Immature natural killer cell (primary cell): ENCODE results near the gene ASB2. TPM values are rescaled to one million over a fixed set of nuclear protein-coding genes. Genes with fewer than 3 reads are reported as not detected.

Experiments
- DNase-seq, 3 donors: peaks; one replicate each; pipeline ENCODE4 v3.0.0; 2022; ENCODE audit warnings: mixed read lengths in 1 of 3
- H3K27ac Mint-ChIP-seq, 6 donors: one replicate each; pipeline ENCODE4 v1.8.0; 2020; ENCODE audit warnings: mixed read lengths in 6 of 6, mild to moderate bottlenecking in 5 of 6, inconsistent platforms in 4 of 6, moderate library complexity in 3 of 6
- H3K27me3 Mint-ChIP-seq, 3 donors: one replicate each; pipeline ENCODE4 v1.8.0; 2020 to 2021; ENCODE audit warnings: low read depth in 3 of 3, mild to moderate bottlenecking in 3 of 3, mixed read lengths in 3 of 3, moderate library complexity in 3 of 3, inconsistent platforms in 1 of 3
- H3K36me3 Mint-ChIP-seq, 3 donors: one replicate each; pipeline ENCODE4 v1.8.0; 2020; ENCODE audit warnings: mixed read lengths in 3 of 3, inconsistent platforms in 2 of 3, mild to moderate bottlenecking in 2 of 3
- H3K4me1 Mint-ChIP-seq, 2 donors: one replicate each; pipeline ENCODE4 v1.8.0; 2020; ENCODE audit warnings: inconsistent platforms in 2 of 2, mild to moderate bottlenecking in 2 of 2, mixed read lengths in 2 of 2, moderate library complexity in 1 of 2
- H3K4me3 Mint-ChIP-seq, 5 donors: one replicate each; pipeline ENCODE4 v1.8.0; 2020; ENCODE audit warnings: mild to moderate bottlenecking in 5 of 5, mixed read lengths in 5 of 5, inconsistent platforms in 3 of 5, moderate library complexity in 3 of 5
- H3K9me3 Mint-ChIP-seq, 6 donors: one replicate each; pipeline ENCODE4 v1.8.0; 2020; ENCODE audit warnings: mild to moderate bottlenecking in 6 of 6, mixed read lengths in 6 of 6, inconsistent platforms in 4 of 6, moderate library complexity in 3 of 6
- polyA plus RNA-seq, 3 donors: library from polyadenylated mRNA; unstranded; fragments of 300-500 nt; fragmentation: Illumina TruSeq; gene quantifications; one replicate each; pipeline ENCODE4 v1.2.3, GENCODE V29; 2021

Gene ASB2
- polyA plus RNA-seq, 3 donors from 2014 or later: 1.4 to 4.2 (median 2.7) TPM

DNA sequence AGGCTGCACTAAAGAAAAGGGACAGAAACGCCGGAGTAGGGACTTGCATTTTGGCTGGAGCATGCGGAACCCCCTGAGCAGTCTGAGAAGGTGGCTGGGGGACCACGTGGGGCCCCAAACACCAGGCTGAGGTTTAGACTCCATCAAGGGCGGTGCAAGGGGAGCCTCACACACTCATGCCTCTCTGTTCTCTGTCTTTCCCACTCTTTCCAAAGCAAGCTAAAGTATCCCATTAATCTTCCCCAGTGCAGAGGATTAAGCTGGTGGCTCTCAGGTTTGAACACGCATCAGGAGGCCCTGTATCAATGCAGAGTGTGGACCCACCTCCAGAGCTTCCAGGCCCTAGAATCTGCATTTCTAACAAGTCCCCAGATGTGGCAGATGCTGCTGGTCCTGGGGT, 34.3 kb upstream of the ASB2 start:
- Mint-ChIP-seq H3K27ac (no peak overlapping the region), H3K4me1 (peaks cover 14 to 18% of the 10 kb centered on the region in 2 donors), H3K36me3 (no peaks in the 10 kb centered on the region), H3K27me3 (peaks cover 16 to 66% (median 38%) of the 10 kb centered on the region in 3 donors), H3K9me3 (no peaks in the 10 kb centered on the region), H3K4me3 (no peak overlapping the region)
- no peak for DNase-seq

DNA sequence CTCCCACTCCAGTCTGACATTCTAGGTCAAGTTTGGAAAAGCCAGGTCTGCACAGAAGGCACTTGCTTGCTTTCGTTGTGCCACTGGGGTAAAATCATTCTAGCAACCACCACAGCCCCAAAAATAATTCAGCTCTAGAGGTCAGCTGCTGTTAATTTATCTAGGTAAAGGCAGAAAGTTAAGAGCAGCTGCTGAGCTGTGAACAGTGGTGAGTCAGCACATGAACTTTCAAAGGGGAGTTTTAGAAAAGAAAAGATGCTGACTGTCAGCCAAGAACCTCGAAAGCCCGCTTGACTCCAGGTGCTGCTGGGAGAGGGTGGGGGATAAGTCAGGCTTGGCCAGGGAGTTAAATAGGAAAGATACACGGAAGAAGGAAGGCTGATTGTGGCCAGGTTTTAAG, 33.4 kb upstream of the ASB2 start:
- Mint-ChIP-seq H3K9me3 (no peaks in the 10 kb centered on the region), H3K27ac (no peak overlapping the region), H3K27me3 (peaks cover 11 to 64% (median 38%) of the 10 kb centered on the region in 3 donors), H3K4me3 (no peak overlapping the region), H3K36me3 (no peaks in the 10 kb centered on the region), H3K4me1 (peaks cover 14 to 18% of the 10 kb centered on the region in 2 donors)
- no peak for DNase-seq

DNA sequence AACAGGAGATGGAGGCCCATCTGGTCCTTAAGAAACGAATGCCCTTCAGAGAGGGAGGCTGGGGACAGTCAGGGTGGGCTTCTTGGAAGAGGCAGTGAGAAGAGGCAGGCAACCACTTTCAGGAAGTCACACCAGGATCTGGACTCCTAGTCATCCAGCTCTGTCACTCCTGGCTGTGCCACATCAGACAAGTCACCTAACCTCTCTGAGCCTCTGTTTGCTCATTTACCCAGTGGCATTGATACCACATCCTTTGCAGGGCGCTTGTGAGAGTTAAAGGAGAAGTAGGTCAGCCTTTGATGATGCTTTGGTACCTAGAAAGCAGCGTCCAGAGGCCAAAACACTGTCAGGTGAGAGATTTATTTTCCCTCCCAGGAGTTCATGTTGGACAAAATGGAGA, 31.9 kb upstream of the ASB2 start:
- Mint-ChIP-seq H3K36me3 (no peaks in the 10 kb centered on the region), H3K9me3 (no peaks in the 10 kb centered on the region), H3K4me3 (no peak overlapping the region), H3K27me3 (peaks cover 13 to 61% (median 39%) of the 10 kb centered on the region in 3 donors), H3K27ac (no peak overlapping the region), H3K4me1 (peaks cover 14 to 15% of the 10 kb centered on the region in 2 donors)
- no peak for DNase-seq

DNA sequence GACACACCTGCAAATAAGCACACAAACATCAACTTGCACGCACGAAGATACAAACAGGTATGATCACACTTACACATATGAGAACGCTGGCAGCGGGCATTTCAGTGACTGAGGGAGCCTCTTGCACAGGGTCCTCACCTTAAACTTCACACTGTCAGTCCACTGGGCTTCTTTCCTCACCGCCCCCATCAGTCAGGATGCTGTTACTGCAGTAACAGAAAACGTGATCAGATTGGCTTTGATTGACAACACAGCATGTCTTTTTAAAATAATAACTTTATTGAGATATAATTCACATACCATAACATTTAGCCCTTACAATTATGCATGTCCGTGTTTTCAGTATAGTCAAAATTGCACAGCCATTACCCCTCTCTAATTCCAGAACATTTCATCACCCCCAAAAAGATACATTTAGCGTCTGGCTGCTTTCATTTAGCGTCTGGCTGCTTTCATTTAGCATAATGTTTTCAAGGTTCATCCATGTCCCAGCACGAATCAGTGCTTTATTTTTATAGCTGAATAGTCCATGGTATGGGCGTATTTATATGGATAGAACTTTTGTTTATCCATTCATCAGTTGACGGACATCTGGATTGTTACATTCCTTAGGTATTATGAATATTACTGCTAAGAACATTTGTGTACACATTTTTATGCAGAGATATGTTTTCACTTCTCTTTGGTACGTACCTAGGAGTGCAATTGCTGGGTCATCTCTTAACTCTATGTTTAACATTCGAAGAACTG, 29.1 kb upstream of the ASB2 start:
- DNase-seq: no peak
- H3K4me1 Mint-ChIP-seq: no peaks in the 10 kb centered on the region
- peaks cover 6 to 51% (median 22%) of the 10 kb centered on the region in 3 donors for H3K27me3 Mint-ChIP-seq
- no peaks in the 10 kb centered on the region for H3K36me3 Mint-ChIP-seq
- no peak overlapping the region for H3K4me3 Mint-ChIP-seq
- no peaks in the 10 kb centered on the region for H3K9me3 Mint-ChIP-seq
- H3K27ac Mint-ChIP-seq: no peak overlapping the region

DNA sequence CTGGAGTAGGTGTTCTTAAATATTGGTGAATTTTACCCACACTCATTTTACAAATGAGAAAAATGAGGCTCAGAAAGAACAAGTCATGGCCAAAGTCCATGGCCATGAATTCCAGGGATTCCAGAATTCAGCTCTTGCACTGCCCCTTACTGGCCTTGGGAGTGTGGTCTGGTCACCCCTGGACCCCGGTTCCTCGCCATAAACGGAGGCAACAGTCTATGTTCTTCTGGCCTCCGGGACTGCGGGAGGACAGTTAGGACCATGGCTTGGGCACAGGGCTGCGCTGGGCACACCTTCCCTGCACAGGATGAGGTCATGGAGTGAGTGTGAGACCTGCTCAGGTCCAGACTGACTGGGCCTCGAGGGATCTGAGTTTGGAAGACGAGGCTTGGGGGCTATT, 27.6 kb upstream of the ASB2 start:
- no peak overlapping the region for H3K27ac Mint-ChIP-seq

DNA sequence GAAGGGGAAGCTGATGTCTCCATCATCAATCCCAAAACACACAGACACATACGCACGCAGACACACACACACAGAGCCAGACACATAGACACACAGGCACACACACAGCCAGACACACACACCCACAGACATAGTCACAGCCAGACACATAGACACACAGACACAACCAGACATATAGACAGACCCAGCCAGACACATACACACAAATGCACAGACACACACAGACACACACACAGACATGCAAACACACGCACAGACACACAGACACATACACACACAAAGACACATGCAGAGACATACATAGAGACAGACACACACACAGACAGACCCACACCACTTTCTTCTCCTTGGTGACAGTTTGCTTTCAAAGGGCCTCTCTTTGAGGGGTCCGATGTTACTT, 27.0 kb upstream of the ASB2 start:
- peaks cover 6 to 36% (median 13%) of the 10 kb centered on the region in 3 donors for H3K27me3 Mint-ChIP-seq
- no peak overlapping the region for H3K4me3 Mint-ChIP-seq
- H3K9me3 Mint-ChIP-seq: no peaks in the 10 kb centered on the region
- DNase-seq: no peak
- no peaks in the 10 kb centered on the region for H3K4me1 Mint-ChIP-seq
- H3K36me3 Mint-ChIP-seq: no peaks in the 10 kb centered on the region
- H3K27ac Mint-ChIP-seq: no peak overlapping the region

More for the DNA sequence above, 27.6 kb upstream of the ASB2 start:
- Mint-ChIP-seq H3K9me3 (no peaks in the 10 kb centered on the region), H3K36me3 (no peaks in the 10 kb centered on the region), H3K4me1 (no peaks in the 10 kb centered on the region), H3K4me3 (no peak overlapping the region), H3K27me3 (peaks cover 6 to 40% (median 14%) of the 10 kb centered on the region in 3 donors)
- DNase-seq: no peak

DNA sequence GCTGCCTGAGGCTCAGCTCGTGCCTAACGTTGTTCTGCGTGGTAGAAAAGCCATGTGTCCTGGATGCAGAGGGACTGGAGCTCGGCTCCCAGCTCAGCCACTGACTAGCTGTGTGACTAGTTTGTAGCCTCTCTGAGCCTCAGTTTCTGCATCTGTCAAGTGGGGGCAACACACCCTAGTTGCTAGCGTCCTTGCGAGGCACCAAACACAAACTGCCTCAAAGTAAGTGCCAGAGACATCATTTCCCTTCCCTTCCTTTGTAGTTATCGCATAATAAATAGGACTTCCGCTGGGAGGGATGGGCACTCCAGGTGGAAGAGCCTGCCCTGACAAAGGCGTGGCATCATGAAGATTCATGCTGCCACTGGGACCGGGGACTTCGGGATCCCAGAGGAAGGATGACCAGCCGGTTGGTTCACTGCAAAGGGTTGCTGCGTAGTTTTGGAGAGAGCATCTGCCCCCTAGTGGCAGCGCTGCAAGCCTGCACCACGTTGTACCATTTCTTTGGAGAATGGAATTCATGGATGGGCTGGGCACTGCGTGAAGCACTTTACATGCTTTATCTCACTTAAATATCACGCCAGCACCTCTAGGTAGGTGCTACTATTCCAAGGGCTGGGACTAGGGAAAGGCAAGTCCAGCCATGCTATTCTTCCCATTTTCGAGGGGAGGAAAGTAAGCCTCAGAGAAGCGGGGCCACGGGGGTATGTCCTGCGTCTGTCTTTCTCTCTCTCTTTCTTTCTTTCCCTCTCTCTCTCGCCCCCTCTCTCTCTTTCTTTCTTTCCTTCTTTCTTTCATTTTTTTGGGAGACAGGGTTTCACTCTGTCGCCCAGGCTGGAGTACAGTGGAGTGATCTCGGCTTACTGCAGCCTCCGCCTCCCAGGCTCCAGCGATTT, 25.4 kb upstream of the ASB2 start:
- DNase-seq: peak; percentile 46 to 60 (median 53)
- Mint-ChIP-seq H3K9me3 (no peaks in the 10 kb centered on the region), H3K27me3 (peaks cover 7 to 29% (median 8%) of the 10 kb centered on the region in 3 donors), H3K4me1 (no peaks in the 10 kb centered on the region), H3K4me3 (no peak overlapping the region), H3K36me3 (no peaks in the 10 kb centered on the region), H3K27ac (no peak overlapping the region)

DNA sequence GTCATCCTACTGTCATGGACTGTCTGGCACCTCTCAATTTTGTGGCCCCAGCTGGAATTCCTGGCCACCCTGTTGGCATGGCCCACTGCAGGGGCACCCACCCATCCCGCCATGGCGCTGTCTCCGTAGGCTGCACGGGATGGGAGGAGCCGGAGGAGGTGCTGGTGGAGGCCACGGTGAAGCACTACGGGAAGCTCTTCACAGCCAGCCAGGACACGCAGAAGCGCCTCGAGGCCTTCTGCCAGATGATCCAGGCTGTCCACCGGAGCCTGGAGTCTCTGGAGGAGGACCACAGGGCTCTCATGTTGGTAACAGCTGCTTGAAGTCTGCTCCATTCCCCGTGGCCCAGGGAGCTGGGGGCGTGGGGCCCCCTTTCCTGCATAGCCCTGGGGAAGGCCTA, 24.6 kb upstream of the ASB2 start:
- Mint-ChIP-seq H3K27ac (no peak overlapping the region), H3K4me3 (no peak overlapping the region), H3K4me1 (no peaks in the 10 kb centered on the region), H3K9me3 (no peaks in the 10 kb centered on the region), H3K27me3 (peaks cover 8 to 26% (median 8%) of the 10 kb centered on the region in 3 donors), H3K36me3 (no peaks in the 10 kb centered on the region)
- DNase-seq: no peak

DNA sequence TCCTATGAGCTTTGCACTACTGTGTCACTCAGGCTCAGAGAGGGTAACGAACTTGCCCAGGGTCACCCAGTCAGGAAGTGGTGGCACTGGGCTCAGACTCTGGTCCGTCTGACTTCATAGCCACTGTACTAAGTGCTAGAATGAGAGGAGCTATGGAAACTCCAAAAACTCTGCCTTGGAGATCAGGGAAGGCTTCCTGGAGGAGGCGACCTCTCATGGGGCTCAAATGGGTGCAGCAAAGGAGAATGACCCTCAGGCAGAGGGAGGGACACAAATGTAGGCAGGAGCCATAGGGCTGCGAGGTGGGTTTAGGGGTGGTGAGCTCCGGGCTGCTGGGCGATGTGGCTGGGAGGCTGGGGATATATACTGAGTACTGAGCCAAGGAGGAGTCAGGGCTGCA, 23.9 kb upstream of the ASB2 start:
- H3K36me3 Mint-ChIP-seq: no peaks in the 10 kb centered on the region
- H3K4me1 Mint-ChIP-seq: no peaks in the 10 kb centered on the region
- H3K4me3 Mint-ChIP-seq: no peak overlapping the region
- H3K27me3 Mint-ChIP-seq: peaks cover 8 to 22% (median 10%) of the 10 kb centered on the region in 3 donors
- DNase-seq: no peak
- no peaks in the 10 kb centered on the region for H3K9me3 Mint-ChIP-seq
- no peak overlapping the region for H3K27ac Mint-ChIP-seq

DNA sequence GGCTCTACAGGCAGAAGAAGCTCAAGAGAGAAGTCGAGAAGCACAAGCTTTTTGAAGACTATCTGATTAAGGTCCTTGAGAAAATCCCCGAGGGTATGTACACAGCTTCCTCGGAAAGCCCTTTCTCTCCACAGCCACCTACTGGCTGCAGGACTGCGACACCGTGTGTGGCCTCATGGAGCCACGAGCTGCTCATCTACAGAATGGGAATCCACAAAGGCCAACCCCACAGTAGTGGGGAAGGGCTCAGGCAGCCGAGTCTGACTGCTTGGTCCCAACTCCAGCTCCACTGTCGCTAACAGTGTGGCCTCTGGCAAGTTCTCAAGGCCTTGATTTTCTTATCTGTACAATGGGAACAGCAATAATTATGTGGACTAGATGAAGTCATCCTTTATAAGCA, 23.2 kb upstream of the ASB2 start:
- Mint-ChIP-seq H3K36me3 (no peaks in the 10 kb centered on the region), H3K4me3 (no peak overlapping the region), H3K27ac (no peak overlapping the region), H3K9me3 (no peaks in the 10 kb centered on the region), H3K27me3 (peaks cover 8 to 17% (median 10%) of the 10 kb centered on the region in 3 donors), H3K4me1 (no peaks in the 10 kb centered on the region)
- DNase-seq: no peak

DNA sequence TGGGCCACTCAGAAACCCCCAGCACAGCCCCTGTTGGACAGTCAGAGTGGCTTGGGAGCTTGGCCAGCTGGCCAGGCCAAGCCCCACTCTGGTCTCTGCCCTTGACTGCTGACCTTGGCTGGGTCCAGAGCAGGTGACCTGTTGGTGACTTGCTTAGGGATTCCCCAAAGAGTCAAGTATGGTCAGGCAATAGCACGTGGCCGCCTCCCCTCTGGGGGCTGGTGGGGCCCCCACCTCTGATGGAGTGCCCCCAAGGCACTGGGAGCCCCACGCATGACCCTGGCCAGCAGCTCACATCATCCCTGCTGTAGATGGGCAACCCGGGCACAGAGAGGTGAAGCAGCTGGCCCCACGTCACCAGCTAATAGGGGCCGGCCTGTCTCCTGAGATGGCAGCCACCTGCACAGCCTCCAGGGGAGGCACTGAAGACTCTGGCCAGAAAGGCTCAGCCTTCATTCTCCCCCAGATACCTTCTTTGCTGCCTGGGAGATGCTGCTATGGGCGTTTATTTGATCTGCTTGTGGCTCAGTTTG, 22.6 kb upstream of the ASB2 start:
- no peak overlapping the region for H3K4me3 Mint-ChIP-seq
- no peaks in the 10 kb centered on the region for H3K4me1 Mint-ChIP-seq
- no peak overlapping the region for H3K27ac Mint-ChIP-seq
- no peaks in the 10 kb centered on the region for H3K9me3 Mint-ChIP-seq
- no peaks in the 10 kb centered on the region for H3K36me3 Mint-ChIP-seq
- DNase-seq: no peak
- peaks cover 8 to 17% (median 10%) of the 10 kb centered on the region in 3 donors for H3K27me3 Mint-ChIP-seq

DNA sequence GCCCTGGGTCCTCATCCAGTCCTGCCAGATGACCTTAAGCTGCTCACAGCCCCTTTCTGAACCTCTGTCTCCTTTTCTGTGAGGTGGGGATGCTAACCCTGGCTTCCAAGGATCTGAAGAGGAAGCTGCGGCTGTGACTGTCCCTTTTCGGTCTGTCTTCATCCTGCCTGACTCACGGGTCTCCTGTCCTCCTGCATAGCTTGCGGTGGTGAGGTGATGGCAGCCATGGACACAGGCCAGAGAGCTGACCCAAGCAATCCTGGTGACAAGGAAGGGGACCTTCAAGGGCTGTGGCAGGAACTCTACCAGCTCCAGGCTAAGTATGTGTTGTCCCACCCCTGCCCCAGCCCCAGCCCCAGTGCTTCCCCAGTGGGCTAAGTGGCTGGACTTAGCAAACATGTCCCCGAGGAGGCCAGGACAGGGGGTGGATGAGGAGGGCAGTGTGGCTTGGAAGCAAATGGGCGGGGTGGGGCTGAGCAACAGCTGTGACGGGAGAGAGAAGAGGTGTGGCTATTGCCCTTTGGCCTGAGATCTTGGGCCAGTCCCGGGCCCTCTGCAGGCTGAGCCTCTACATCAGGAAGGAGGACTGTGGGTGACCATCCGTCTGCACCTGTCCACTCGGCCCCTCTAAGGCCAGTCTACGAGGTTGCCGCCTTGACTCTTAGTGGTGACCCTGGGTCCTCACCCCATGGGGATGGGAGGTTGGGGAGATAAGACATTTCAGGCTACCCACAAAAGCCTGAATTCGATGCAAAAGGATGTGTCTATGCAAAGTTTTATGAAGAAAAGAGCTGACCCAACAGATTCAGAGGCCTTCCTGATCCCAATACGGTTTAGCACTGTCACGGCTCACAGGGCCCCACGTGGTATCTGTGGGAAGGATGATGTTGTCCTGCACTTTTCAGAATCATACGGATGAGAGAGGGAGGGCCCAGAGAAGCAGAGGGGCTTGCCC, 21.8 kb upstream of the ASB2 start:
- peak overlapping the region in 1 of 5 donors; percentile 6 for H3K4me3 Mint-ChIP-seq
- no peak for DNase-seq
- H3K36me3 Mint-ChIP-seq: no peaks in the 10 kb centered on the region
- H3K27ac Mint-ChIP-seq: no peak overlapping the region
- H3K27me3 Mint-ChIP-seq: peaks cover 6 to 13% (median 6%) of the 10 kb centered on the region in 3 donors
- H3K4me1 Mint-ChIP-seq: no peaks in the 10 kb centered on the region
- H3K9me3 Mint-ChIP-seq: no peaks in the 10 kb centered on the region

DNA sequence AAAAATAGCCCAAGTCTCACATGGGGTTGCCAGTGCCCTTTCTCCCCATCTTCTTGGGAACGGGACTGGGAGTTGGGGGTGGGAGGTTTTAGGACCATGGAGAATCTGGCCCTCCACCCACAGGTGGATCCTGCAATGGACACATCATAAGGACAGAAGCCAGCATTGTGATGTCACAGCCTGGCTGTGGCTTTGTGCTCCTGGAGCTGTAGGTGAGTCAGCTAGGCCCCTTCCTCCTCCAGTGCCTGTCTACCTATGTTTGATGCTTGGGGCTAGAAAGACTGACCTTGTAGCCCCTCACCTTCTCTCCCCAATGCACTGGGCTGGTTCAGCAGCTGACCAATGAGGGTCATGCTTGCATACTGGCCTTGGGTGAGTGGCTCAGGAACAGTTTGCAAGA, 20.7 kb upstream of the ASB2 start, which contains the start of gene CCDC197:
CCDC197 (plus strand) TSS at position 220 of the 400 bp plus-strand sequence. CDS start 831 bp downstream, outside the sequence.
- H3K27ac Mint-ChIP-seq: no peak within 1 kb of the TSS
- H3K9me3 Mint-ChIP-seq: no peaks in the 10 kb centered on the region
- peaks cover 6 to 10% (median 6%) of the 10 kb centered on the region in 3 donors for H3K27me3 Mint-ChIP-seq
- H3K4me3 Mint-ChIP-seq: no peak within 1 kb of the TSS
- H3K36me3 Mint-ChIP-seq: no peaks in the 10 kb centered on the region
- no peaks in the 10 kb centered on the region for H3K4me1 Mint-ChIP-seq
- DNase-seq: no peak
